Measurements from ENCODE around the gene TOP2A.

DNA sequence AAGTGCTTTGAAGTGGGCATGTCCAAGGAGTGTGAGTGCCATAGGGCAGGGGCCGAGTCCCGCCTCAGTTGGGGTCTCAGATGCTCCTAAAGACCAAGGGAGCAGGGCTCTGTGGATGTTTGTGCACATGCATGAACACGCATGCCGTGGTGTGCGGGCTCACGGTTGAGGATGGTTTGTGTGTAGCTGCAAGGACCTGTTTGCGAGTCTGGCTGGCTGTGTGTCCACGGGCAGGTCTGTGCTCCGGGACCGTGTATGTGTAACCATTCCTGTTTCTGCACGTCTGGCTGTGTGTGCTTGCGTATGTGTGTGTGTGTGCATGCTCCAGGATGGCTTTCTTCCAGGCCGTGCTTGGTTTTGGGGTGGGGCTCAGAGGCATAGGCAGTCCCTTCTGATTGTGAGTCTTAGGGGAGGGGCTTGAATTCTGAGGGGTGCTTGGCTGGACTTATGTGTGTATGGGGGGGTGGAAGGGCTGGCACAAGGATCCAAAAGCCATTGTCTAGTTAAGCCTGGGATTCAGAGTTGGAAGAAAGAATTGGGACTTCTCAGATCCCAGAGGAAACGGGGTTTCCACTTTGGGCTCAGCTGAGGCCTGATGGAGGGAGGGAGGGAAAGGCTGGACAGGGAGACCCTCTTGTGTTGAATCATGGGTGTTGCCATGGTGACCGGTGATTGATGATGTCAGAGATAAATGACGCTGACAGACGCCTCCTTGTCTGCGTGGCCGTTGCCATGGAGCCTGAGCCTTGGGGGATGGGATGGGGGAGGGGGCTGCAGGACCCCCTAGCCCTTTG lies 67.6 kb downstream of the TOP2A start:
- TF ChIP-seq, protein P1, sequence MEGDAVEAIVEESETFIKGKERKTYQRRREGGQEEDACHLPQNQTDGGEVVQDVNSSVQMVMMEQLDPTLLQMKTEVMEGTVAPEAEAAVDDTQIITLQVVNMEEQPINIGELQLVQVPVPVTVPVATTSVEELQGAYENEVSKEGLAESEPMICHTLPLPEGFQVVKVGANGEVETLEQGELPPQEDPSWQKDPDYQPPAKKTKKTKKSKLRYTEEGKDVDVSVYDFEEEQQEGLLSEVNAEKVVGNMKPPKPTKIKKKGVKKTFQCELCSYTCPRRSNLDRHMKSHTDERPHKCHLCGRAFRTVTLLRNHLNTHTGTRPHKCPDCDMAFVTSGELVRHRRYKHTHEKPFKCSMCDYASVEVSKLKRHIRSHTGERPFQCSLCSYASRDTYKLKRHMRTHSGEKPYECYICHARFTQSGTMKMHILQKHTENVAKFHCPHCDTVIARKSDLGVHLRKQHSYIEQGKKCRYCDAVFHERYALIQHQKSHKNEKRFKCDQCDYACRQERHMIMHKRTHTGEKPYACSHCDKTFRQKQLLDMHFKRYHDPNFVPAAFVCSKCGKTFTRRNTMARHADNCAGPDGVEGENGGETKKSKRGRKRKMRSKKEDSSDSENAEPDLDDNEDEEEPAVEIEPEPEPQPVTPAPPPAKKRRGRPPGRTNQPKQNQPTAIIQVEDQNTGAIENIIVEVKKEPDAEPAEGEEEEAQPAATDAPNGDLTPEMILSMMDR (IDR thresholded peaks at IDR 0.05): no peak
- TF ChIP-seq POLR2A (IDR thresholded peaks at IDR 0.05) (no peak), POLR2AphosphoS5 (IDR thresholded peaks at IDR 0.05; ENCODE audit: insufficient read depth in 1 of 2, low read depth in 1 of 2) (peak in 1 of 2 donors; percentile 34)

Measured in vagina (tissue), 2 donors.